HepG2 (cell line): ENCODE measurements around the gene ANXA6. TPM values are rescaled to one million over a fixed set of nuclear protein-coding genes. Genes with fewer than 3 reads are reported as not detected.

ENCODE experiments used
- ATAC-seq: fragments of 200-7000 bp; cut with Tn5 transposase; 3 replicates; pipeline ENCODE4 v1.9.1; 2020; ENCODE audit warnings: mild to moderate bottlenecking, moderate library complexity
- BruUV-seq: library from RNA; stranded (reverse); fragments of 400-500 nt; replicated peaks from 2 replicates; lab custom pipeline; 2021; lab: Mats Ljungman, UMichigan
- CTCF ChIA-PET: fragments of 300-600 bp; formaldehyde crosslinking; extraction: SDS; loops from one replicate; lab custom pipeline; 2021; ENCODE audit warnings: low total read pairs, inconsistent platforms, low intra/inter-chr PET ratio; lab: Yijun Ruan, JAX
- POLR2A ChIA-PET: fragments of 350-600 bp; sonication (Branson Sonifier 250); formaldehyde crosslinking; loops from one replicate; lab custom pipeline; 2020; ENCODE audit warnings: antibody characterized with exemption, inconsistent platforms; lab: Yijun Ruan, JAX
- DNase-seq: peaks from one replicate; pipeline ENCODE4 v3.0.0-alpha.2; 2015; ENCODE audit warnings: low spot score
- FAIRE-seq: peaks from 3 replicates; lab custom pipeline; 2011; peaks lifted over from hg19 to GRCh38; lab: Jason Lieb, UNC
- H2AFZ ChIP-seq: one replicate; pipeline ENCODE4 v1.6.1; 2011; ENCODE audit warnings: low read length, inconsistent platforms
- H3K27ac ChIP-seq: fragments of 300-600 bp; 3 replicates; pipeline ENCODE4 v1.8.0; 2011; ENCODE audit warnings: mixed run types, mild to moderate bottlenecking, mixed read lengths, low read length, inconsistent platforms; ENCODE audit not compliant: insufficient read depth; ENCODE audit errors: extremely low read length
- H3K27me3 ChIP-seq, 2 experiments: fragments of 200-600 bp in 1 of 2; 2 replicates in 1 of 2; 3 replicates in 1 of 2; pipeline versions ENCODE4 v1.6.0 to v1.8.0; 2011; ENCODE audit warnings: low read length in 2 of 2, mild to moderate bottlenecking in 2 of 2, moderate library complexity in 2 of 2, inconsistent platforms in 1 of 2; ENCODE audit not compliant: insufficient read depth in 2 of 2, control insufficient read depth in 1 of 2
- H3K36me3 ChIP-seq, 2 experiments: fragments of 200-600 bp in 1 of 2; replicated peaks in 1 of 2; 2 replicates in 1 of 2; 3 replicates in 1 of 2; pipeline versions ENCODE4 v1.5.1 to v1.8.0; 2011; ENCODE audit warnings: low read length in 2 of 2, inconsistent platforms in 1 of 2; ENCODE audit not compliant: insufficient read depth in 2 of 2, control insufficient read depth in 1 of 2
- H3K4me1 ChIP-seq: 2 replicates; pipeline ENCODE4 v1.5.1; 2012; ENCODE audit warnings: low read length, inconsistent platforms; ENCODE audit not compliant: insufficient read depth
- H3K4me2 ChIP-seq: 2 replicates; pipeline ENCODE4 v1.6.0; 2011; ENCODE audit warnings: low read depth, low read length, inconsistent platforms
- H3K4me3 ChIP-seq, 3 experiments: fragments of 200-600 bp in 1 of 3; sonication (generic), shearing (Covaris generic) in 1 of 3; replicated peaks in 1 of 3; 2 replicates each; pipeline ENCODE4 v1.5.1; 2011 to 2016; ENCODE audit warnings: low read length in 3 of 3, inconsistent platforms in 2 of 3, low read depth in 2 of 3, mild to moderate bottlenecking in 2 of 3, control low read depth in 1 of 3, mixed read lengths in 1 of 3; ENCODE audit not compliant: insufficient read depth in 1 of 3
- H3K79me2 ChIP-seq: one replicate; pipeline ENCODE4 v1.6.1; 2011; ENCODE audit warnings: low read length, inconsistent platforms; ENCODE audit not compliant: insufficient read depth
- H3K9ac ChIP-seq: 2 replicates; pipeline ENCODE4 v1.6.0; 2011; ENCODE audit warnings: mild to moderate bottlenecking, low read depth, low read length, inconsistent platforms; ENCODE audit not compliant: insufficient read depth
- H3K9me3 ChIP-seq: 2 replicates; pipeline ENCODE4 v1.5.1; 2012; ENCODE audit warnings: mild to moderate bottlenecking, low read length
- H4K20me1 ChIP-seq: 2 replicates; pipeline ENCODE4 v1.6.0; 2011; ENCODE audit warnings: inconsistent platforms, mild to moderate bottlenecking, low read length, moderate library complexity; ENCODE audit not compliant: insufficient read depth
- ARHGAP35 ChIP-seq: sonication (generic); formaldehyde crosslinking; IDR thresholded peaks from 2 replicates; pipeline ENCODE4 v1.9.0; 2022; ENCODE audit warnings: mild to moderate bottlenecking, inconsistent platforms, moderate library complexity, missing genetic modification reagents, borderline replicate concordance
- HBP1 ChIP-seq: IDR thresholded peaks from 2 replicates; pipeline ENCODE4 v1.6.1; 2016; ENCODE audit warnings: low read depth, control low read depth
- MTF1 ChIP-seq: sonication (generic); formaldehyde crosslinking; IDR thresholded peaks from 2 replicates; pipeline ENCODE4 v1.5.0; 2020; ENCODE audit warnings: missing genetic modification reagents
- NAIF1 ChIP-seq: sonication (generic); formaldehyde crosslinking; IDR thresholded peaks from 2 replicates; pipeline ENCODE4 v1.5.0; 2020; ENCODE audit warnings: mild to moderate bottlenecking, missing genetic modification reagents, borderline replicate concordance
- NCOA2 ChIP-seq: sonication (generic); formaldehyde crosslinking; IDR thresholded peaks from 2 replicates; pipeline ENCODE4 v1.8.0; 2022; ENCODE audit warnings: inconsistent platforms
- NFATC3 ChIP-seq: sonication (generic); formaldehyde crosslinking; IDR thresholded peaks from 2 replicates; pipeline ENCODE4 v1.5.1; 2020; ENCODE audit warnings: mild to moderate bottlenecking, missing genetic modification reagents
- POGZ ChIP-seq: sonication (generic); formaldehyde crosslinking; IDR thresholded peaks from 2 replicates; pipeline ENCODE4 v1.4.0; 2020; ENCODE audit warnings: mild to moderate bottlenecking, missing genetic modification reagents
- SIX1 ChIP-seq: sonication (generic); formaldehyde crosslinking; IDR thresholded peaks from 2 replicates; pipeline ENCODE4 v1.4.0; 2020; ENCODE audit warnings: missing genetic modification reagents, borderline replicate concordance
- SMAD1 ChIP-seq: sonication (generic); formaldehyde crosslinking; IDR thresholded peaks from 2 replicates; pipeline ENCODE4 v1.4.0; 2020; ENCODE audit warnings: missing genetic modification reagents, low read depth, mild to moderate bottlenecking, borderline replicate concordance
- ZFP36 ChIP-seq: fragments of 150-350 bp; IDR thresholded peaks from 2 replicates; pipeline ENCODE4 v1.6.1; 2018; ENCODE audit warnings: borderline replicate concordance, low read length, low read depth; ENCODE audit not compliant: partially characterized antibody
- ZNF460 ChIP-seq: sonication (generic); formaldehyde crosslinking; IDR thresholded peaks from 2 replicates; pipeline ENCODE4 v1.5.1; 2020; ENCODE audit warnings: missing genetic modification reagents, mild to moderate bottlenecking, borderline replicate concordance
- ZNF557 ChIP-seq: sonication (generic); formaldehyde crosslinking; IDR thresholded peaks from 2 replicates; pipeline ENCODE4 v1.4.0; 2020; ENCODE audit warnings: missing genetic modification reagents
- ZSCAN29 ChIP-seq: sonication (generic); formaldehyde crosslinking; conservative IDR thresholded peaks from 2 replicates; pipeline ENCODE4 v1.4.0; 2020; ENCODE audit warnings: mild to moderate bottlenecking, missing genetic modification reagents
- WGBS: methylation state at CpG from one replicate; pipeline ENCODE4 v1.1.6; 2017; ENCODE audit warnings: low lambda C conversion rate; 5-methylcytosine and 5-hydroxymethylcytosine counted together
- in situ Hi-C: cut with HindIII; loops from 2 replicates; pipeline ENCODE4 v1.10.0; 2017; ENCODE audit warnings: low pct_unique_long_range_greater_than_20kb; ENCODE audit not compliant: extremely low pct_ligation_motif_present
- intact Hi-C: fragments of 100-400 bp; cut with micrococcal nuclease; formaldehyde crosslinking; loops from one replicate; pipeline ENCODE4 v1.10.0; 2022; ENCODE audit not compliant: unreplicated experiment
- polyA plus RNA-seq, 8 experiments: library from polyadenylated mRNA; depleted of rRNA in 3 of 8; stranded (reverse) in 7 of 8; unstranded in 1 of 8; fragments of >200 nt; fragmentation: Illumina TruSeq in 4 of 8; extraction: Trizol in 4 of 8; gene quantifications; 2 replicates each; pipeline versions ENCODE4 v1.2.1 to v1.2.3, GENCODE V29; 2011 to 2016; ENCODE audit warnings: low read depth in 4 of 8, missing spikeins in 1 of 8, mixed read lengths in 1 of 8; ENCODE audit not compliant: insufficient read depth in 1 of 8
- total RNA-seq, 5 experiments: library from RNA; depleted of rRNA; stranded (reverse); fragments of >200 nt; fragmentation: Illumina TruSeq; extraction: Trizol; gene quantifications; 2 replicates each; pipeline ENCODE4 v1.2.3, GENCODE V29; 2016; ENCODE audit warnings: low read depth in 1 of 5
- TF ChIP-seq, protein P1 (sequence below): sonication (generic); formaldehyde crosslinking; IDR thresholded peaks from 2 replicates; pipeline ENCODE4 v1.4.0; 2020; ENCODE audit warnings: mild to moderate bottlenecking, low read depth, missing genetic modification reagents

ANXA6 gene
- total and polyA plus RNA-seq, 2 of the 13 experiments (the other 11 are each of a cell fraction or from before 2014, with no cell fraction given): 103 to 125 TPM

DNA sequence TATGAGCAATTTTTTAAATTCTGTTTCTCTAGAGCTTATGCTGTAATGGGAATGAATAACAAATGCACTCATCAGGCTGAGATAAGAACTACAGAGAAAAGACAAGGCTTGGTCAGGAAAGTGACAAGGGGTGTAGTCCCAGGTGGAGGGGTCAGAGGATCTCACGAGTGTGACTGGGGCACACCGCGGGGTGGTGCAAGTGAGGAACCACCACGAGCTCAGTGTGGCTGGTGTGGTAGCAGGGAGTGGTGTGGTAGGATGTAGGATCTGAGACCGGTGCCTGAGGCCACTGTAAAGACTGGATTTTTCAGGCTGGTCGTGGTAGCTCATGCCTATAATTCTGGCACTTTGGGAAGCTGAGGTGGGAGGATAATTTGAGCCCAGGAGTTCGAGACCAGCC is 9.0 kb downstream of the ANXA6 start (continued):
- TF ChIP-seq, protein P1, sequence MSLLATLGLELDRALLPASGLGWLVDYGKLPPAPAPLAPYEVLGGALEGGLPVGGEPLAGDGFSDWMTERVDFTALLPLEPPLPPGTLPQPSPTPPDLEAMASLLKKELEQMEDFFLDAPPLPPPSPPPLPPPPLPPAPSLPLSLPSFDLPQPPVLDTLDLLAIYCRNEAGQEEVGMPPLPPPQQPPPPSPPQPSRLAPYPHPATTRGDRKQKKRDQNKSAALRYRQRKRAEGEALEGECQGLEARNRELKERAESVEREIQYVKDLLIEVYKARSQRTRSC (CRISPR knock-in tag): no peak
- no peak for TF ChIP-seq ZNF460
- no peak for TF ChIP-seq ZSCAN29
- TF ChIP-seq ARHGAP35 (CRISPR knock-in tag): no peak
- TF ChIP-seq MTF1 (CRISPR knock-in tag): no peak
- TF ChIP-seq POGZ (CRISPR knock-in tag): no peak
- TF ChIP-seq SMAD1 (CRISPR knock-in tag): no peak
- TF ChIP-seq HBP1 (CRISPR knock-in tag): no peak
- TF ChIP-seq ZFP36: no peak
- no peak for TF ChIP-seq SIX1 (CRISPR knock-in tag)
- TF ChIP-seq NFATC3 (CRISPR knock-in tag): no peak
- no peak for TF ChIP-seq NAIF1 (CRISPR knock-in tag)
- no peak for TF ChIP-seq ZNF557 (CRISPR knock-in tag)

- in situ Hi-C loops: no loop called here
- Histone ChIP-seq H3K9me3 (no peaks in the 10 kb centered on the region), H3K9ac (no peak overlapping the region), H3K4me2 (no peak overlapping the region), H3K79me2 (peaks cover 13% of the 10 kb centered on the region), H3K27ac (no peak overlapping the region), H3K4me3 (no peak overlapping the region), H3K27me3 (no peaks in the 10 kb centered on the region), H3K36me3 (peaks cover 15 to 50% of the 10 kb centered on the region in 2 experiments), H3K4me1 (peaks cover 35% of the 10 kb centered on the region), H2AFZ (no peak overlapping the region), H4K20me1 (no peaks in the 10 kb centered on the region; the same call in 1 of the 2 replicates)
- CTCF ChIA-PET: no interaction called here
- no TSS peak for BruUV-seq
- DNase-seq (no peak), ATAC-seq (no peak), FAIRE-seq (no peak)
- intact Hi-C loops: no loop called here
- no peak for TF ChIP-seq NCOA2
- WGBS: 100% methylated on average over 3 of the region's 4 CpGs
- POLR2A ChIA-PET: interaction anchor here (1.3 kb wide), 1 partner anchor 11 kb away, joined by 3 read pairs; the partner anchor contains the start of gene ANXA6
Observed at GRCh38 chr5:151147033-151147432, 10.5 kb downstream of the ANXA6 start.
